Loucy (cell line): Measurements from ENCODE around the gene CMC4.

Experiments
- H2AFZ ChIP-seq: fragments of 200-600 bp; sonication (generic); 2 replicates; pipeline ENCODE4 v1.6.0; 2016; ENCODE audit warnings: antibody characterized with exemption, mild to moderate bottlenecking, low read length, moderate library complexity
- H3F3A ChIP-seq: fragments of 200-600 bp; 2 replicates; pipeline ENCODE4 v1.6.0; 2016; ENCODE audit warnings: antibody characterized with exemption, low read depth, mild to moderate bottlenecking
- H3K27me3 ChIP-seq: fragments of 200-600 bp; sonication (generic); 2 replicates; pipeline ENCODE4 v1.6.1; 2014; ENCODE audit warnings: low read length, mild to moderate bottlenecking; ENCODE audit not compliant: insufficient read depth, poor library complexity, severe bottlenecking
- H3K36me3 ChIP-seq: fragments of 200-600 bp; sonication (generic); 2 replicates; pipeline ENCODE4 v1.6.1; 2016; ENCODE audit warnings: low read length; ENCODE audit not compliant: insufficient read depth
- H3K4me1 ChIP-seq: fragments of 200-600 bp; sonication (generic); 2 replicates; pipeline ENCODE4 v1.5.1; 2014; ENCODE audit warnings: low read length, mild to moderate bottlenecking; ENCODE audit not compliant: insufficient read depth, poor library complexity, severe bottlenecking
- H3K4me2 ChIP-seq: fragments of 200-600 bp; sonication (generic); 2 replicates; pipeline ENCODE4 v1.6.0; 2014; ENCODE audit warnings: antibody characterized with exemption, low read length, low read depth, mild to moderate bottlenecking; ENCODE audit not compliant: poor library complexity, severe bottlenecking
- H3K4me3 ChIP-seq: fragments of 200-600 bp; sonication (generic); 2 replicates; pipeline ENCODE4 v1.5.1; 2014; ENCODE audit warnings: low read length, mild to moderate bottlenecking, mixed read lengths; ENCODE audit not compliant: poor library complexity, severe bottlenecking
- H3K79me2 ChIP-seq: fragments of 200-600 bp; sonication (generic); 2 replicates; pipeline ENCODE4 v1.6.1; 2014; ENCODE audit warnings: low read length; ENCODE audit not compliant: insufficient read depth
- H3K9ac ChIP-seq: fragments of 200-600 bp; sonication (generic); 2 replicates; pipeline ENCODE4 v1.6.0; 2014; ENCODE audit warnings: mild to moderate bottlenecking, low read depth, low read length, moderate library complexity; ENCODE audit not compliant: poor library complexity, severe bottlenecking
- H3K9me2 ChIP-seq: fragments of 200-600 bp; sonication (generic); replicated peaks from 2 replicates; pipeline ENCODE4 v1.6.1; 2016; ENCODE audit warnings: low read depth, low read length, mixed read lengths
- H3K9me3 ChIP-seq: fragments of 200-600 bp; sonication (generic); 2 replicates; pipeline ENCODE4 v1.6.1; 2014; ENCODE audit warnings: mild to moderate bottlenecking, antibody characterized with exemption, low read length, low read depth; ENCODE audit not compliant: insufficient read depth
- H4K20me1 ChIP-seq: fragments of 200-600 bp; sonication (generic); 2 replicates; pipeline ENCODE4 v1.6.0; 2014; ENCODE audit warnings: antibody characterized with exemption, low read length, mild to moderate bottlenecking; ENCODE audit not compliant: insufficient read depth, poor library complexity, severe bottlenecking
- EZH2phosphoT487 ChIP-seq: fragments of 200-600 bp; IDR thresholded peaks from 2 replicates; pipeline ENCODE4 v1.6.1; 2018; ENCODE audit warnings: antibody characterized with exemption, mild to moderate bottlenecking, moderate library complexity, borderline replicate concordance
- TF ChIP-seq, protein P1 (sequence below): fragments of 200-600 bp; sonication (generic); conservative IDR thresholded peaks from 2 replicates; pipeline ENCODE4 v1.5.1; 2014; ENCODE audit warnings: mild to moderate bottlenecking, antibody characterized with exemption, low read length

CMC4 gene

DNA sequence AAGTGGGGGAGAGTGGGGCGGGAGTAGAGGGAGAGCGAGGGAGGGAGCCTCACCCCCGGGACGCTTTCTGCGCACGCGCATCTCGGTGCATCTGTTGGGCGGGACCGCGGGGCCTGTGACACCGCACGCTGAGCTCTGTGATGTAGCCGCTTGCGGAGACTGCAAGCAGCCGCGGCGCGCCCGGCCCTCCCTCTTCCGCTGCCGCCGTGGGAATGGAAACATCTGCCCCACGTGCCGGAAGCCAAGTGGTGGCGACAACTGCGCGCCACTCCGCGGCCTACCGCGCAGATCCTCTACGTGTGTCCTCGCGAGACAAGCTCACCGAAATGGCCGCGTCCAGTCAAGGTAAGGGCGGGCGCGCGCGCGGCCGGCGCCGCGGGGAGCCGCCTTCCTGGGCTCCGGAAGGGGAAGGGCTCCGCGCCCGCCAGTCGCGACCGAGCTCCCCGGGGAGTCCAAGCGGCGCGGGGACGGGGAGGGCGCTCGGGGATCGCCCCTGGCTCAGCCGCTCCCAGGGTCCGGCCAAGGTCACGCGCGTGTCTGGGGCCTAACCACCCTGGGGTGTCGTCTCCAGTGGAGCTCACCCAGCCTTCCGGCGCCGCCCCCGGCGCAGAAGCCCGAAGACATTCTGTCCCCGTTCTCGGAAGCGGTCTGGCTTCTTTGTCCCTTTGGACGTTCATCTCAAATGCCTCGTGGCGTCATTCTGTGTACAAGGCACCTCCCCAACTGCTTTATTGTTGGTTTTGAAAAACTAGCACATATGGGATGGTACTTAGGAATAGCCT, 44.0 kb downstream of the CMC4 start, which contains the start of gene FUNDC2:
Gene FUNDC2, plus strand, starts transcription at position 118 of the 782 bp plus-strand sequence. Its CDS starts 95 bp downstream, at position 213.
- no peaks in the 10 kb centered on the region for H4K20me1 ChIP-seq
- no peaks in the 10 kb centered on the region for H3K9me2 ChIP-seq
- H2AFZ ChIP-seq, result peak within 1 kb of the TSS; percentile 94
- TF ChIP-seq, protein P1, sequence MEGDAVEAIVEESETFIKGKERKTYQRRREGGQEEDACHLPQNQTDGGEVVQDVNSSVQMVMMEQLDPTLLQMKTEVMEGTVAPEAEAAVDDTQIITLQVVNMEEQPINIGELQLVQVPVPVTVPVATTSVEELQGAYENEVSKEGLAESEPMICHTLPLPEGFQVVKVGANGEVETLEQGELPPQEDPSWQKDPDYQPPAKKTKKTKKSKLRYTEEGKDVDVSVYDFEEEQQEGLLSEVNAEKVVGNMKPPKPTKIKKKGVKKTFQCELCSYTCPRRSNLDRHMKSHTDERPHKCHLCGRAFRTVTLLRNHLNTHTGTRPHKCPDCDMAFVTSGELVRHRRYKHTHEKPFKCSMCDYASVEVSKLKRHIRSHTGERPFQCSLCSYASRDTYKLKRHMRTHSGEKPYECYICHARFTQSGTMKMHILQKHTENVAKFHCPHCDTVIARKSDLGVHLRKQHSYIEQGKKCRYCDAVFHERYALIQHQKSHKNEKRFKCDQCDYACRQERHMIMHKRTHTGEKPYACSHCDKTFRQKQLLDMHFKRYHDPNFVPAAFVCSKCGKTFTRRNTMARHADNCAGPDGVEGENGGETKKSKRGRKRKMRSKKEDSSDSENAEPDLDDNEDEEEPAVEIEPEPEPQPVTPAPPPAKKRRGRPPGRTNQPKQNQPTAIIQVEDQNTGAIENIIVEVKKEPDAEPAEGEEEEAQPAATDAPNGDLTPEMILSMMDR, result no peak
- TF ChIP-seq EZH2phosphoT487, result no peak
- no peaks in the 10 kb centered on the region for H3K27me3 ChIP-seq
- no peaks in the 10 kb centered on the region for H3K9me3 ChIP-seq
- peak within 1 kb of the TSS; percentile 97 for H3K4me2 ChIP-seq
- no peaks in the 10 kb centered on the region for H3K36me3 ChIP-seq
- H3K4me1 ChIP-seq, result peaks cover 11% of the 10 kb centered on the region
- H3K79me2 ChIP-seq, result peaks cover 36% of the 10 kb centered on the region
- H3F3A ChIP-seq, result peaks cover 8% of the 10 kb centered on the region
- H3K4me3 ChIP-seq, result peak within 1 kb of the TSS; percentile 100
- H3K9ac ChIP-seq, result peak within 1 kb of the TSS; percentile 95

DNA sequence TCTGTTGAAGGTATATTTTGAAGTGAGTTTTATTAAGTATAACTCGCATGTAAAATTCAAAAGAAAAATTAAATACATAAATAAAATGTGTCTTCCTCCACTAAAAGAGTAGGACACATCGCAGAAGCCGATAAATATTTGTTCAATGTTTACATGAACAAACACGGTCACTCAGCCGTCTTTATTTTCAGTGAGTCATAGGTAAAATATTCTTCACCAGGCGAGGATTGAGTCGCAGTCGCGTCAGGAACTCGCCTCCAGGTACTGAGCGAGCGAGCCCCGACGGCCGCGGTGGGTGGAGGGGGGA, 44.6 kb downstream of the CMC4 start:
- Histone ChIP-seq H2AFZ (peak overlapping the region; percentile 83; the same call in 1 of the 2 replicates), H3K27me3 (no peaks in the 10 kb centered on the region), H3K4me2 (peak overlapping the region; percentile 76), H4K20me1 (no peaks in the 10 kb centered on the region), H3K9me3 (no peaks in the 10 kb centered on the region), H3K9me2 (no peaks in the 10 kb centered on the region), H3F3A (peaks cover 8% of the 10 kb centered on the region), H3K9ac (peak overlapping the region; percentile 79), H3K79me2 (peaks cover 31% of the 10 kb centered on the region), H3K36me3 (no peaks in the 10 kb centered on the region), H3K4me1 (peaks cover 11% of the 10 kb centered on the region), H3K4me3 (peak overlapping the region; percentile 100)
- TF ChIP-seq, protein P1, result no peak
- TF ChIP-seq EZH2phosphoT487, result no peak

DNA sequence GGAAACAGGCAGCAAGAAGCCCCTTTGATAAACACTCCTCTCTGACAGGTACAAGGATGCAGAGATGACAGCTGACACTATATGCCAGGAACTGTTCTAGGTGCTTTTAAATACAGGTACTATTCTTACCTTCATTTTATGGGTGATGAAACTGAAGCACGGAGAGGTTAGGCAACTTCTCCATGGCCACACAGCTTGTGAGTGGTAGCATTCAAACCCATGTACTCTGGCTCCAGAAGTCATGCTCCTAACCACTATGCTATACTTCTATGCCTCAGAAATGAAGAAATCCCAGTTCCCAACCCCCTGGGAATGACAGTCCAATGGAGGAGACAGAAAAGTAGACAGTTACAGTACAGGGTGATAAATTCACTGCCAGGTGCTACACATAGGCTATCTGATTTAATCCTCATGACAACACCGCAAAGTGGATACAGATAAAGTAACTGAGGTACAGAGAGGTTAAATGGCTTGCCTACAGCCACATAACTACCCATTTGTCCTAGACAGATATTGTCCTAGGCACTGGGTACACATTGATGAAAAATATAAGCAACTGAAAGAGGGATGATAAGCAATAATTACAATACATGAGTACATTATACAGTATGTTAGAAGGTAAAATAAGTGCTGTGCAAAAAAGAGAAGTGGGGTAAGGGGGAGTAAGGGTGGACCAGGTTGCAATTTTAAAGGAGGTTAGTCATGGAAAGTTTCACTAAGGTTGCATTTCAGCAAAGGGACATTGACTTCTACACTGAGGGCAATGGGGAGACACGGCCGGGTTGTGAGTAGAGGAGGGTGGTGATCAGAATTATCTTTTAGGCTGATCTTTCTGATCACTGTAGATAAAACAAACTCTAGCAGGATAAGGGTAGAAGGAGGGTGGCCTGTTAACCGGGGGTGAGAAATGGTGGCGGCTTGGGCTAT, 46.8 kb downstream of the CMC4 start:
- Histone ChIP-seq H3K79me2 (peaks cover 17% of the 10 kb centered on the region), H3K9ac (no peak overlapping the region), H3K9me3 (no peaks in the 10 kb centered on the region), H4K20me1 (no peaks in the 10 kb centered on the region), H3F3A (peaks cover 8% of the 10 kb centered on the region), H3K36me3 (no peaks in the 10 kb centered on the region), H3K4me1 (peaks cover 10% of the 10 kb centered on the region), H3K27me3 (no peaks in the 10 kb centered on the region), H2AFZ (no peak overlapping the region), H3K4me2 (no peak overlapping the region), H3K4me3 (no peak overlapping the region), H3K9me2 (no peaks in the 10 kb centered on the region)
- TF ChIP-seq, protein P1, result no peak
